Measurements from ENCODE around the gene PKN3. TPM values are rescaled to one million over a fixed set of nuclear protein-coding genes. Genes with fewer than 3 reads are reported as not detected.

PKN3 gene
- total and polyA plus RNA-seq, 9 of the 15 experiments (the other 6 are each of a cell fraction or from before 2014, with no cell fraction given), result 0.82 to 49.2 (median 19.7) TPM

DNA sequence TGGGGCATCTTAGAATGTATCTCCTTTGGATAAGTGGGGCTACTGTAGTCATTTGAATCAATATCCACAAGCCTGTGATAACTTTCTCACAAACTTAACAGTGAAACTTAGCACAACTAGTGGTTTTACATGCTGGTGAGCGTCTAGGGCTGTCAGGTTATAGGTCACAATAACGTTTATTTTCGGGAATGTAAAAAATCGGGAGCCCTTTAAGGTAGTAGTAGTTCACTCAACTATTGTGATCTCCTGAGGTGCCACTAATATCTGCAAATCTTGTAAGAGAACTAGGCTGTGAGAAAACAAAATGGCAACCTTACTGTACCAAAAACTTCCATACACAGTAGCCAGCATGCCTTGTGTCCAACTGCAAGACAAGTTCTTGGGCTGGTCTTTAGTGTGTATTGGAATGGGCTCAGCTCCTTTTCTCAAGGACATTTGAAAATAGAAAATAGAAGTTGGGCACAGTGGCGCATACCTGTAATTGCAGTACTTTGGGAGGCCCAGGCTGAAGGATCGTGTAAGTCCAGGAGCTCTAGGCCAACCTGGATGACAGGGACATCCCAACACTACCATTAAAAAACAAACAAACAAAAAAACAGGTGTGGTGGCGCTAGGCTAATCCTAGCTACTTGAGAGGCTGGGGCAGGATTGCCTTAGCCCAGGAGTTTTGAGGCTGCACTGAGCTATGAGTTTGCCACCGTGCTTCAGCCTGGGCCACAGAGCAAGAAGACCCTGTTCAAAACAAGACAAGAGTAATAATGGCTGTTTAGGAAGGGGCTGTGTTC, 5.2 kb upstream of the PKN3 start (continued):
- TF ChIP-seq, protein P1, sequence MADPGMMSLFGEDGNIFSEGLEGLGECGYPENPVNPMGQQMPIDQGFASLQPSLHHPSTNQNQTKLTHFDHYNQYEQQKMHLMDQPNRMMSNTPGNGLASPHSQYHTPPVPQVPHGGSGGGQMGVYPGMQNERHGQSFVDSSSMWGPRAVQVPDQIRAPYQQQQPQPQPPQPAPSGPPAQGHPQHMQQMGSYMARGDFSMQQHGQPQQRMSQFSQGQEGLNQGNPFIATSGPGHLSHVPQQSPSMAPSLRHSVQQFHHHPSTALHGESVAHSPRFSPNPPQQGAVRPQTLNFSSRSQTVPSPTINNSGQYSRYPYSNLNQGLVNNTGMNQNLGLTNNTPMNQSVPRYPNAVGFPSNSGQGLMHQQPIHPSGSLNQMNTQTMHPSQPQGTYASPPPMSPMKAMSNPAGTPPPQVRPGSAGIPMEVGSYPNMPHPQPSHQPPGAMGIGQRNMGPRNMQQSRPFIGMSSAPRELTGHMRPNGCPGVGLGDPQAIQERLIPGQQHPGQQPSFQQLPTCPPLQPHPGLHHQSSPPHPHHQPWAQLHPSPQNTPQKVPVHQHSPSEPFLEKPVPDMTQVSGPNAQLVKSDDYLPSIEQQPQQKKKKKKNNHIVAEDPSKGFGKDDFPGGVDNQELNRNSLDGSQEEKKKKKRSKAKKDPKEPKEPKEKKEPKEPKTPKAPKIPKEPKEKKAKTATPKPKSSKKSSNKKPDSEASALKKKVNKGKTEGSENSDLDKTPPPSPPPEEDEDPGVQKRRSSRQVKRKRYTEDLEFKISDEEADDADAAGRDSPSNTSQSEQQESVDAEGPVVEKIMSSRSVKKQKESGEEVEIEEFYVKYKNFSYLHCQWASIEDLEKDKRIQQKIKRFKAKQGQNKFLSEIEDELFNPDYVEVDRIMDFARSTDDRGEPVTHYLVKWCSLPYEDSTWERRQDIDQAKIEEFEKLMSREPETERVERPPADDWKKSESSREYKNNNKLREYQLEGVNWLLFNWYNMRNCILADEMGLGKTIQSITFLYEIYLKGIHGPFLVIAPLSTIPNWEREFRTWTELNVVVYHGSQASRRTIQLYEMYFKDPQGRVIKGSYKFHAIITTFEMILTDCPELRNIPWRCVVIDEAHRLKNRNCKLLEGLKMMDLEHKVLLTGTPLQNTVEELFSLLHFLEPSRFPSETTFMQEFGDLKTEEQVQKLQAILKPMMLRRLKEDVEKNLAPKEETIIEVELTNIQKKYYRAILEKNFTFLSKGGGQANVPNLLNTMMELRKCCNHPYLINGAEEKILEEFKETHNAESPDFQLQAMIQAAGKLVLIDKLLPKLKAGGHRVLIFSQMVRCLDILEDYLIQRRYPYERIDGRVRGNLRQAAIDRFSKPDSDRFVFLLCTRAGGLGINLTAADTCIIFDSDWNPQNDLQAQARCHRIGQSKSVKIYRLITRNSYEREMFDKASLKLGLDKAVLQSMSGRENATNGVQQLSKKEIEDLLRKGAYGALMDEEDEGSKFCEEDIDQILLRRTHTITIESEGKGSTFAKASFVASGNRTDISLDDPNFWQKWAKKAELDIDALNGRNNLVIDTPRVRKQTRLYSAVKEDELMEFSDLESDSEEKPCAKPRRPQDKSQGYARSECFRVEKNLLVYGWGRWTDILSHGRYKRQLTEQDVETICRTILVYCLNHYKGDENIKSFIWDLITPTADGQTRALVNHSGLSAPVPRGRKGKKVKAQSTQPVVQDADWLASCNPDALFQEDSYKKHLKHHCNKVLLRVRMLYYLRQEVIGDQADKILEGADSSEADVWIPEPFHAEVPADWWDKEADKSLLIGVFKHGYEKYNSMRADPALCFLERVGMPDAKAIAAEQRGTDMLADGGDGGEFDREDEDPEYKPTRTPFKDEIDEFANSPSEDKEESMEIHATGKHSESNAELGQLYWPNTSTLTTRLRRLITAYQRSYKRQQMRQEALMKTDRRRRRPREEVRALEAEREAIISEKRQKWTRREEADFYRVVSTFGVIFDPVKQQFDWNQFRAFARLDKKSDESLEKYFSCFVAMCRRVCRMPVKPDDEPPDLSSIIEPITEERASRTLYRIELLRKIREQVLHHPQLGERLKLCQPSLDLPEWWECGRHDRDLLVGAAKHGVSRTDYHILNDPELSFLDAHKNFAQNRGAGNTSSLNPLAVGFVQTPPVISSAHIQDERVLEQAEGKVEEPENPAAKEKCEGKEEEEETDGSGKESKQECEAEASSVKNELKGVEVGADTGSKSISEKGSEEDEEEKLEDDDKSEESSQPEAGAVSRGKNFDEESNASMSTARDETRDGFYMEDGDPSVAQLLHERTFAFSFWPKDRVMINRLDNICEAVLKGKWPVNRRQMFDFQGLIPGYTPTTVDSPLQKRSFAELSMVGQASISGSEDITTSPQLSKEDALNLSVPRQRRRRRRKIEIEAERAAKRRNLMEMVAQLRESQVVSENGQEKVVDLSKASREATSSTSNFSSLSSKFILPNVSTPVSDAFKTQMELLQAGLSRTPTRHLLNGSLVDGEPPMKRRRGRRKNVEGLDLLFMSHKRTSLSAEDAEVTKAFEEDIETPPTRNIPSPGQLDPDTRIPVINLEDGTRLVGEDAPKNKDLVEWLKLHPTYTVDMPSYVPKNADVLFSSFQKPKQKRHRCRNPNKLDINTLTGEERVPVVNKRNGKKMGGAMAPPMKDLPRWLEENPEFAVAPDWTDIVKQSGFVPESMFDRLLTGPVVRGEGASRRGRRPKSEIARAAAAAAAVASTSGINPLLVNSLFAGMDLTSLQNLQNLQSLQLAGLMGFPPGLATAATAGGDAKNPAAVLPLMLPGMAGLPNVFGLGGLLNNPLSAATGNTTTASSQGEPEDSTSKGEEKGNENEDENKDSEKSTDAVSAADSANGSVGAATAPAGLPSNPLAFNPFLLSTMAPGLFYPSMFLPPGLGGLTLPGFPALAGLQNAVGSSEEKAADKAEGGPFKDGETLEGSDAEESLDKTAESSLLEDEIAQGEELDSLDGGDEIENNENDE (IDR thresholded peaks at IDR 0.05; ENCODE audit: low read depth, low read length), result no peak
- TF ChIP-seq KDM5B (IDR thresholded peaks at IDR 0.05; ENCODE audit: insufficient replicate concordance, low read depth, low read length) (peak; percentile 26), YY1 (IDR thresholded peaks at IDR 0.05; ENCODE audit: borderline replicate concordance in 1 of 3, control insufficient read depth in 1 of 3, extremely low read depth in 1 of 3, insufficient read depth in 3 of 3, insufficient read length in 1 of 3, insufficient replicate concordance in 2 of 3, low read depth in 1 of 3, low read length in 2 of 3) (peak in 1 of 3 experiments; percentile 38), SETDB1 (IDR thresholded peaks at IDR 0.05; ENCODE audit: low read length) (no peak), SIRT6 (IDR thresholded peaks at IDR 0.05; ENCODE audit: low read depth, low read length) (peak; percentile 10), POLR2AphosphoS5 (IDR thresholded peaks at IDR 0.05; ENCODE audit: control insufficient read depth, insufficient read depth, low read depth, low read length) (peak; percentile 49), CAMTA2 (CRISPR knock-in tag; conservative IDR thresholded peaks at IDR 0.05) (0 out of 2 replicates have a peak, but pooled peaks have one; percentile 62), ZNF41 (CRISPR knock-in tag; conservative IDR thresholded peaks at IDR 0.05) (0 out of 2 replicates have a peak, but pooled peaks have one; percentile 35), CHD4 (IDR thresholded peaks at IDR 0.05; ENCODE audit: insufficient read depth, insufficient replicate concordance, low read depth, low read length, poor library complexity, severe bottlenecking) (no peak), RBFOX2 (IDR thresholded peaks at IDR 0.05; ENCODE audit: low read depth, low read length) (0 out of 2 replicates have a peak, but pooled peaks have one; percentile 29), ZNF174 (CRISPR knock-in tag; IDR thresholded peaks at IDR 0.05) (peak; percentile 56; the same call in 1 of the 2 replicates)
- TF ChIP-seq, protein P2, sequence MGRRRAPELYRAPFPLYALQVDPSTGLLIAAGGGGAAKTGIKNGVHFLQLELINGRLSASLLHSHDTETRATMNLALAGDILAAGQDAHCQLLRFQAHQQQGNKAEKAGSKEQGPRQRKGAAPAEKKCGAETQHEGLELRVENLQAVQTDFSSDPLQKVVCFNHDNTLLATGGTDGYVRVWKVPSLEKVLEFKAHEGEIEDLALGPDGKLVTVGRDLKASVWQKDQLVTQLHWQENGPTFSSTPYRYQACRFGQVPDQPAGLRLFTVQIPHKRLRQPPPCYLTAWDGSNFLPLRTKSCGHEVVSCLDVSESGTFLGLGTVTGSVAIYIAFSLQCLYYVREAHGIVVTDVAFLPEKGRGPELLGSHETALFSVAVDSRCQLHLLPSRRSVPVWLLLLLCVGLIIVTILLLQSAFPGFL (CRISPR knock-in tag; IDR thresholded peaks at IDR 0.05), result peak; percentile 80; the same call in 1 of the 2 replicates

Data from K562 (cell line).